ENCODE measurements around the gene ST6GAL2. TPM values are rescaled to one million over a fixed set of nuclear protein-coding genes. Genes with fewer than 3 reads are reported as not detected.
A peak's percentile ranks its signal among the peaks of the same experiment; 100 is the strongest.

ST6GAL2 gene, protein sequence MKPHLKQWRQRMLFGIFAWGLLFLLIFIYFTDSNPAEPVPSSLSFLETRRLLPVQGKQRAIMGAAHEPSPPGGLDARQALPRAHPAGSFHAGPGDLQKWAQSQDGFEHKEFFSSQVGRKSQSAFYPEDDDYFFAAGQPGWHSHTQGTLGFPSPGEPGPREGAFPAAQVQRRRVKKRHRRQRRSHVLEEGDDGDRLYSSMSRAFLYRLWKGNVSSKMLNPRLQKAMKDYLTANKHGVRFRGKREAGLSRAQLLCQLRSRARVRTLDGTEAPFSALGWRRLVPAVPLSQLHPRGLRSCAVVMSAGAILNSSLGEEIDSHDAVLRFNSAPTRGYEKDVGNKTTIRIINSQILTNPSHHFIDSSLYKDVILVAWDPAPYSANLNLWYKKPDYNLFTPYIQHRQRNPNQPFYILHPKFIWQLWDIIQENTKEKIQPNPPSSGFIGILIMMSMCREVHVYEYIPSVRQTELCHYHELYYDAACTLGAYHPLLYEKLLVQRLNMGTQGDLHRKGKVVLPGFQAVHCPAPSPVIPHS
- polyA plus RNA-seq (ENCODE audit: insufficient read length in 3 of 3), result 10 to 100 TPM; 12.8 to 19.2 (median 16.9) TPM

DNA sequence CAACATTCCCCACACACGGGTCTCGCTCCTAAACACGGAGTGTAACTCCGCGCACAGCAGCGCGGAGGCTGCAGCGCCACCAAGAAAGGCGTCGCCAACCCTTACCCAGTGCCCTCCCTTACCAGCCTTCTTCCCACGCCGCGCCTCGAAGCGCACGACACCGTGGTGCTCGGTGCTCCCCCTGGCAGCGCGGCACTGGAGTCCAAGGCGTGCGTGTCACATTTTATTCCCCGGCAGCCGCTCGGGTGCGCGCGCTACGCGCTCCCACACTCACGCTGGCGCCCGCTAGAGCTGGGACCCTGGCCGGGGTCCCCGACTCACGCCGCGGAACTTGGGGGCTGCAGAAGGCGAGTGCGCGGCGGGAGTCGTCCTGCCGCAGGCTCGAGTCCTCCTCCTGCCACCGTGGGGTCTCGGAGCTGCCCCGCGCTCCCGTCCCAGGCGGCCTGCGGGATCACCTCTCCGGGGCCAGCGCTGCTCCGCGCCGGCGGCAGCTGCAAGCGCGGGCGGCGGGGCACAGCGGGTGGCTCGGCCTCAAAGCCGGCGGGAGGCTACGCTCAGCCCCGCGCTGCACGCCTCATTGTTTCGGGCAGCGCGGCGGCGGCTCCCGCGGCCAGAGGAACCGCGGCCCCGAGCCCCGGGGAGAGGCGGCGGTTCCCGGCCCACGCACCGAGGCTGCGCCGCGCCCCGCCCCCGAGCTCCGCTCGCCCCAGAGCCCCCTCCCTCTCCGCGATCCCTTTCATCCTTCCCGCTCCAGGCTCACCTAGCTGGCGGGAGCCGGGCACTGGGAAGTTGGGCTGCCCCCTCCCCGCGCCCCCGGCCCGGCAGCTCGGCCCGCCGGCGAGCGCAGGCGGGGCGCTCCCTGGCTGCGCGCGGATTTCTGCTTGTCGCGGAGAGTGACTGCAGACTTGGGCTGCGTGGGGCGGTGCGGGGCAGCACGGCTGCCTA, at the start of gene ST6GAL2:
Gene ST6GAL2 (minus strand): TSS at position 197 of the 945 bp plus-strand sequence. CDS start 42,190 bp downstream, outside the sequence.
- peak; percentile 32 to 33 (median 33) for DNase-seq (ENCODE audit: low read depth in 3 of 3, low spot score in 2 of 3)

DNA sequence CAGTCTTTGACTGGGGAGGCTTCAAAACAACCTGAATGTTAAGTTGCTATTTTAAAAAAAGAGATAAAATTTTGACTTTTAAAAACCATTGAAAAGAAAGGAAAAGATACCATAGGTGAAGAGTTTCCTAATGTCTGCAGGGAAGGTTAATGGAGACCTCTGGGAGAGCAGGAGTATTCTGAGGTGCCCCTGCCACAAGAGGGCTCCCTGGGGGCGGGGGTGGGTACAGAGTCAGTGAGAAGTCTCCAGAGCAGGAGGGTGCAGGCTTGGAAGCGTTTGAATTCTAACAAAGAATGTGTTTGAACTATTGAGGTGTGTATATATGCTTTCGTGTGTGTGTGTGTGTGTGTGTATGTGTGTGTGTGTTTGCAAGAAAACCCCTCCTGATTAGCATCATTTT, 46.7 kb upstream of the ST6GAL2 start:
- no peak for DNase-seq (ENCODE audit: low read depth in 3 of 3, low spot score in 2 of 3)

DNA sequence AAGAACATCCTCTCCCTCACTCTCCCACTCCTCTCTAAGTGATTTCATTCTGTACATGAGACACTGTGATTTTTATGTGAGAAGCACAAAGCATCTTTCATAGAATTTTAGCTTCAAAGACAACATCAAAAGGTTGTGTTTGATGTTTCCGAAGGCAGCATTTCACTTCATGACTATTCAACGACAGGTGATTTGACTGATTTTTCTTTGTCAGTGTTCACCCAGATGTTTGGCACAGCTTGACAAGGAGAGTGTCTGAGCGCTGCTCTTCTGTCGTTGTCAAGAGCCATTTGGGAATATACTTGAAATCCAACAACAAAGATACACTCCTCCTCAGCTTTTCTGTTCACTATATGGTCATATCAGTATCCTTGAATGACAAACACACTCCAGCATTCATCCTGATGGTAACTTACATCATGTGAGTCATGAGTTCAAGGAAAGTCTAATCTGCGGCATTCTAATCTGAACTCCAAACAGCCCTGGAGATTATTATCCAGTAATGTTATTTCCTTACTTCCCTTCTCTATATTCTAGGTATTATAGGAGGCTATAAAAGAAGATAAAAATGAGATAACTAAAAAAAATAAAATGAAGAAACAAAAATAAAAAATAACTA, 45.9 kb upstream of the ST6GAL2 start:
- DNase-seq (ENCODE audit: low read depth in 3 of 3, low spot score in 2 of 3), result no peak

DNA sequence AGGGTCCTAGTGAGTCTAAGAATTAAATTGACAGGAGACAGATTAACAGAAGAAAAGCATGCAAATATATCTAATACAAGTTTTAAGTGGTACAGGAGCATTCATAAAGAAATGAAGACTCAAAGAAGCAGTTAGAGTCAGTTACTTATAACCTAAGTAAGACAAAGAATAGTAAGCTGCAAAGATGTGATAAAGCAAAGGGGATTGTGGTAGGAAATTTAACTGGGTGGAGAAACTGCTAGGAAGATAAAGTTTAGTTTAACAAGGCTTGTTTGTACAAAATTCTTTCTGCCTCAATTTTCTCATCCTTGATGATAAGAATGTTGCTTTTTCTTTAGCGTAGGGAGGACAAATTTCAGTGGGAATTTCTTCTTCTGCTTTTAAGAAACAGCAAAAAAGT, 35.5 kb upstream of the ST6GAL2 start:
- no peak for DNase-seq (ENCODE audit: low read depth in 3 of 3, low spot score in 2 of 3)

DNA sequence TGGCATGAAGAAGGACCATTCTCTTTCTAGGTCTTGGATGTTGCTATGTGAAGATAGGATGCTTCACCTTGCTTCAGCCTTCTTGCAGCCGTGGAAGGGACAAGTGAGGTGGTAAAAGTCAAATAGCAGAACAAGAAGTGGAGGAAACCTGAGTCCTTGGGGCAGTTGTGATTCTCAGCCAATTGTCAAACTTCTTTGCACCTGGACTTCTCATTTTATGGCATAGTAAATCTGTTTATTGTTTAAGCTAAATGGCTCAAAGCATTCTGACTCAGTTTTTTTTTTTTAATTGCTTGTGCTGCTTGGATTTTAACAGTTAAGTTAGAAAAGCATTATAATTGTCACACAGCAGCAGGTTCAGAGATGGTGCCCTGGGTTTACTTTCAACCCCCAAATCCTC, 33.0 kb upstream of the ST6GAL2 start:
- no peak for DNase-seq (ENCODE audit: low read depth in 3 of 3, low spot score in 2 of 3)

DNA sequence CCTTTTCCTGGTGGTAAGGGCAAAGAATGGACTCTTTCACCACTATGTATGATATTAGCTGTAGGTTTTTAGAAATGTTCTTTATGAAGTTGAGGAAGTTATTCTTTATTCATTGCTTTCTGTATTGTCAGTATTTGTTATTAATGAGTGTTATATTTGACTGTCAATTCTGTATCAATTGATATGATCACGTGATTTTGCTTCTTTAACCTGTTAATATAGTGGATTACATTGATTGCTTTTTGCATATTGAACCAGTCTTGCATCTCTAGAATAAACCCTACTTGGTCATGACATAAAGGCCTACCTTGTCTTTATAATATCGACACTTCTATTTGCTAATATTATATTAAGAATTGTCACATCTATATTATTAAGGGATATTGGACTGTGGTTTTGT, 18.3 kb upstream of the ST6GAL2 start:
- DNase-seq (ENCODE audit: low read depth in 3 of 3, low spot score in 2 of 3), result no peak

DNA sequence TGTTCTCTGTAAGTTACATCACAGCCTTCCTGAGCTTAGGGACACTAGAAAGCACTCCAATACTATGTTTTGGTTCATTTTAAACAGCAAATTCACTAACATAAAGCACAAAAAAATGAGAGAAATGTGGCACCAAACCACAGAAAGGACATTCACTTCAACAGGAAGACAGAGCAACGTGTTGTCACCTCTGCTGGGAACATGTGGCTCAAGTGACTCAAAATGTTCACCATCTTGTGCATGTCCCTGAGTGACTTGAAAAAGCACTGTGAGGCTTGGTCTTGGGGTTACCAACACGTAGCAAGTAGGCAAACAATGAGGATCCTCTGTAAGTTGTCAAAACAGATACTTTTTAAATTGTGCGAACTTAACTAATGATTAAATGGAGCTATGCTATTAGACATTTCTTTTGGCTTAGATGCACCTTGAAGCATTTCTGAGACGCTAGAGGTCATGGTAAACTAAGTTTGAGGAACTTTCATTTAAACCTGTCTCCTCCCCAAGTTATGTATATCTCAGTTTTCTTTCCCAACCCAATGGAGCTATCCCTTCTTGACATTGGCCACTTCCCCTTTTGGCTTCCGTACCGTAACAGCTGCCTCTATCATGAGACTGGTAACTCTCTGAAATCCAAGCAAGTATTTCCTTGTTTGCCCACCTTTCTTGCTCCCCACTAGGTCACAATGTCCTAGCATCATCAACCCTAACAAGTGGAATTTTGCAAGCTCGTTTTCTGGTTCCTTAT, 14.0 kb upstream of the ST6GAL2 start:
- no peak for DNase-seq (ENCODE audit: low read depth in 3 of 3, low spot score in 2 of 3)

DNA sequence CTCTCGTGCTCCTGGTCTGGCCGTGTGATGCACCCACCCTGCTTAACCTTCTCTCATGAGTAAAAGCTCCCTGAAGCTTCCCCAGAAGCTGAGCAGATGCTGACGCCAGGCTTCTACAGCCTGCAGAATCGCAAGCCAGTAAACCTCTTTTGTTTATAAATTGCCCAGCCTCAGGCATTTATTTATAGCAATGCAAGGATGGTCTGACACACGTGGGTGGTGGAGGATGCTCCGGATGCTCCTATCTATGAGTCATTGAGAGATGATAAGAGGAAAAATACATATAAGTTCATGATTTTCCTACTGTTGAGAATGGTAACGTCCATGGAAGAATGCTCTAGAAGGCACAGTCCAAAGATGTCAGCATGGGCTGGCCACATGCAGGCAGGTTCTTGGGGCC, 8.6 kb upstream of the ST6GAL2 start:
- no peak for DNase-seq (ENCODE audit: low read depth in 3 of 3, low spot score in 2 of 3)

DNA sequence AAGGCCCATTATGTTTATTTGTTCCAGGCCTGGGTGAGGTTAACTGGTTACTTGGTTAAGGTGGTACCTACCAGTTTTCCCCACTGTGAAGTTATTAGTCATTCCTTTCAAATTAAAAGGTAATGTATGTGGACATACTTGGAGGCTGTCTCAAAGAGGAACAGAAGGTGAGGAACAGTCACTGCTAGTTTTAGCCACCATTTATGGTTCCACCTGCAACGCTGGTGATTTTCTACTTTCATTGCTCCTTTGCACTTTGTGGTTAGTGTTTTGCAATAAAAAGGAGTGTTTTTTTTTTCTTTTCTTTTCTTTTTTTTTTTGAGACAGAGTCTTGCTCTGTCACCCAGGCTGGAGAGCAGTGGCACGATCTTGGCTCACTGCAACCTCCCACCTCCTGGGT, 6.1 kb upstream of the ST6GAL2 start:
- no peak for DNase-seq (ENCODE audit: low read depth in 3 of 3, low spot score in 2 of 3)

DNA sequence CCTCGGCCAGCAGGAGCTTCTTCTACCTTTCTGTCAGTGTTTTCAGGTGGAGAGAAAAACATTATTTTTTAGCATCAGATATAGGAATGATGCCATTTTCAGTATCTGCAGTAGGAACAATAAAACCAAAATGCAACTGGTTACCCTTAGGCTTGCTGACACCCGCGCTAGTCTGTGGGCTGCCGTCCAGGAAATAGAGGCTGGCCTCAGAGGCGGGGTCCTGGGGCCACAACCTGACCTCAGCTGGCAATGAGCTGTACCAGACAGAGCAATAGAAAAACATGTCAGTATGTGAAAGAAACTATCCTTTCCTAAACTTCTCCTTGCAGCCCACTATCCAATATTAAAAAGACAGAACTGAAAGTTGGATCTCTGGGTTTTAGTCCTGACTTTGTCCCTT, 4.6 kb upstream of the ST6GAL2 start:
- no peak for DNase-seq (ENCODE audit: low read depth in 3 of 3, low spot score in 2 of 3)

DNA sequence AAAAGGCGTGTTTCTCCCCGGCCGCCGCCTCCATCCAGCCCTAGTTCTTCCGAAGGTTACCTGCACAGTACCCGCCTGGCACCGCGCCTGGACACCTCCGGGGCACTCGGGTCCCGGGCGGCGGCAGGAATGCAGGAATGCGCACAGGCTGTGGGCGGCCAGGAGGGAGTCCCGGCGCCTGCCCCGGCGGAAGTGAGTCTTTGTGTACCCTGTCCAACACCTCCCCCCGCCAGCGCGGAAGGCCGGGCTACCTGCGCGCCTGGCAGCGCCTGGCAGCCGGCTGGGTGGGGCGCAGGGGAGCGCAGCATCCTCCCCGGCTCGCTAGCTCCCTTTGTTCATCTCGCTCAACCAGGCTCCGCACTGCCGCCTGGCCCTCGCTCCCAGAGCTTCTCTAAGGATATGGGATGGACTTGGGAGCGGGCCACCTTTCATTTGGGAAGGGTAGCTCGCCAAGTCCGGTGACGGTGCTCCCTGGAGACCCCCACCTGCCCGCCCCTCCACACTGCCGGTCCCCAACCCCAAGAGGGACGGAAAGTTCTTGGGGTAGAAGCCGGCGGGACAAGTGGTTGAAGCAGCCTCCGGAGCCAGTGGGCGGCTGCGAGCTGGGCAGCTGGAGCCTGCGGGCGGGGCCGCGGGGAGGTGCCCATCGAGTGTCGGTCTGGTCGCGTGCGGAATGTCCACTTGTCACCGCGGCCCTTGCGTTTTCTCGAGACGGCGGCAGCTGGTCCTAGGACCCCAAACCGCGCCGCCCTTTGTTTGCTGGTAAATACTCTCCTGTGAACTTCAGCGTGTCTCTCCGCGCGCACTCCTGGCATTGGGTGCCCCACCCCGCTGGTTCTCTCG, 1.2 kb upstream of the ST6GAL2 start:
- peak; percentile 18 to 46 (median 36) for DNase-seq (ENCODE audit: low read depth in 3 of 3, low spot score in 2 of 3)

DNA sequence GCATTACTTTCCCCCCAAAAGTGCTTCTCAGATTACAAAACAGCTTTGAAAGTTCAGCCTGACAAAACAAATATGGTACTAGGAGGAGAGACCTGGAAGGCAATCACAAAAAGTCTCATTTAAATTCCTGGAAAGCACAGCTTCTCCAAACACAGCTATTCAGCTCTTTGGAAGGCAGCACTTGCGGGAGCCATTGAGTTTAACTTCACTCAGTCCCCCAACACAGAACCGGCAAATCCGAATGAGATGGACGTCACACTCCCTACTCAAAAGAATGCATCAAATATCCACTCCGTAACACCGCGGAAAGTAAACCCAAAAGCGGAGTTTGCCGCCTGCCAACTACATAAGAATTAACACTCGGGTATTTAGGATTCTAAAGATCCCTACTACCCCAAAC, 638 bp downstream of the ST6GAL2 start:
- peak; percentile 23 to 43 (median 30) for DNase-seq (ENCODE audit: low read depth in 3 of 3, low spot score in 2 of 3)

DNA sequence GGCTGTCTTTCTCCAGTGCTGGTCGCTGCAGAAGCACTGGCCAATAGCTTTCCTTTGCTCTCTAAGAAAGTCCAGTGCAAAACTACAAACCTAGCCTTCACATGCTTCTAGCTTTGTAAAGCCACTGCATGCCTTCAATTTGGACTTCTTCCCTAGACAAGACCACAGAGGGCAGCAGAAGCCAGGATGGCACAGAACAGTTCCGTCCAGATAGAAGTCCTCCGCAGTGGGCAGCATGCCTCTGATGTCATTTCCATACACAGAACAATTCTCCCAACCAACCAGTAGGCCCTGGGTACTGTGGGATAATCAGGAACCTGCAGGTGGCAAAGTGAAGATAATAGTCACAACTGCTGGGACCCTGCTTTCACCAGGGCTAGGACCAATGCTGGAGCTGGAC, 3.3 kb downstream of the ST6GAL2 start:
- DNase-seq (ENCODE audit: low read depth in 3 of 3, low spot score in 2 of 3), result no peak

DNA sequence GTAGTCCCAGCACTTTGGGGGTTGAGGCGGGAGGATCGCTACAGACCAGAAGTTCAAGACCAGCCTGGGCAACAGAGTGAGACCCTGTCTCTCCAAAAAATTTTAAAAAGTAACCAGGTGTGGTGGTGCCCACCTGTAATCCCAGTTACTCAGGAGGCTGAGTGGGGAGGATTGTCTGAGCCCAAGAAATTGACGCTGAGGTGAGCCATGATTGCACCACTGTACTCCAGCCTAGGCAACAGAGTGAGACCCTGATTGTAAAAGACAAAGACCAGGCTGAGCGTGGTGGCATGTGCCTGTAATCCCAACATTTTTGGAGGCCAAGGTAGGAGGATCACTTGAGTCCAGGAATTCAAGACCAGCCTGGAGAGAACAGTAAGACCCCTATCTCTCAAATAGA, 7.8 kb downstream of the ST6GAL2 start:
- DNase-seq (ENCODE audit: low read depth in 3 of 3, low spot score in 2 of 3), result no peak

DNA sequence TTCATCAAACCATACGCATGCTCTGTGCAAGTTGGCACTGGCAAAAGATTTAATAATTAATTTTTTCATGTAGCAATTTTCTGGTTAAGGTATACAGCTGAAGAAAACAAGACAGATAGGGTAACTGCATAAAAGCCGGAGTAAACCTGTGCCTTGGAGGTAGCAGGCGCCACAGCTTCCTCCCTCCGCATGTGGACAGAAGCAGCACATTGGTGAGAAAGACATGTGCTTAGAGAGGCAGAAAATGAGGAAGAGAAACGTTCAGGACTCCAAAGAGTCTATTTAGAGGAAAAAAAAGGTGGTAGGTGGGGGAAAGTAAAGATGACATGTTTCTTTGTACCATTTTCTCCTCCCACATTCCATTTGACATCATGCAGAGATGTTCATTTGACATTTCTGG, 9.3 kb downstream of the ST6GAL2 start:
- no peak for DNase-seq (ENCODE audit: low read depth in 3 of 3, low spot score in 2 of 3)

DNA sequence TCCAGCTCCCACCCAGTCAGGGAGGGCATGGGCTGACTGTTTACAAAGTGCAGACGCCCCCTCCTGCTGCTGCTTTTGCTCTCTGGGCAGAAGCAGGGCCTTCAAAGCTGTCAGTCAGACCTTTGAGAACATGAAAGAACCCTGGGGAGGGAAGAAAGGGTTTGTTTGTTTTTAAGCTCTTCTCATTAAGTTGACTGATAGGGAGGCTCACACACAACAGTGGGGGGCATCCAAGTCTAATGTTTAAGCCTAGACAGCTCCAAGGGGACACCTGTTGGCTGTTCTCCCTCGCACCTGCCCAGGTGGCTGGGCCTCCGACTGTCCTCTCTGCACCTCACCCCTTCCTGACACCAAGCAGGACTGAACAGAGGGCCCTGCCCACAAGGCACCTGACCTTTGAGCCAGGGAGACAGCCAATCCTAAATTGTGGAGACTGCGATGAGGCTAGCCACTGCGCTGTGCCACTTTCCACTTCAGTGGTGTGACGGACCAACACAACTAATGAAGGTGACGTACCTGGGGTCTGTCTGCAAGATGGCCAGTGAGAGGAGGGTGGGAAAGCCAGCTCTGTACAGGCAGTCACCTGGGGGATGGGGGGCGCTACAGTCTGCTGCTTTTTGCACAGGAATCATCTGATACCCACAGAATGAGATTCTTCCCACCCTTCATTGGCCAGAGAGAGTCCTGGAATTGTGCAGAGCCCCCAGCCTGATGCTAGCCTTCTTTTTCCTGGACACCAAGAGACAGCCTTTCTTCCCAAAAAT, 16.3 kb downstream of the ST6GAL2 start:
- DNase-seq (ENCODE audit: low read depth in 3 of 3, low spot score in 2 of 3), result no peak

DNA sequence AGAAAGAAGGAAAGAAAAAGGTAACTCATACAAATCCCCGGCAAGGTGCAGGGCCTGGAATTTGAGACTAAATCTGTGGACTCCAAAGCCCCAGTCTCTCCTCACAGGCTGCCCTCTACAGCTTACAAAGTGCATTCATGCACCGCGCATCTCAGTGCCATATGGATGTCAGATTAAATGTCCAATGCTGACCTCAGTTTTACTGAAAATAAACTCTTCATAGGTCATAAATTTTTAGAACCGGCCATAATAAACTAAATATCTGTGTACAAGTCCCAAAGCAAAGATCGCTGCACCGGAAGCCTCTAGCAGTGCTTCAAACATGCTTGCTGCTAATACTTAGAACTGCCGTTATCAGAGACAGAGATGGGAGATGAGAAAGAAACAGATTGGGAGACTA, 17.7 kb downstream of the ST6GAL2 start:
- DNase-seq (ENCODE audit: low read depth in 3 of 3, low spot score in 2 of 3), result peak in 2 of 3 donors; percentile 25 to 40

DNA sequence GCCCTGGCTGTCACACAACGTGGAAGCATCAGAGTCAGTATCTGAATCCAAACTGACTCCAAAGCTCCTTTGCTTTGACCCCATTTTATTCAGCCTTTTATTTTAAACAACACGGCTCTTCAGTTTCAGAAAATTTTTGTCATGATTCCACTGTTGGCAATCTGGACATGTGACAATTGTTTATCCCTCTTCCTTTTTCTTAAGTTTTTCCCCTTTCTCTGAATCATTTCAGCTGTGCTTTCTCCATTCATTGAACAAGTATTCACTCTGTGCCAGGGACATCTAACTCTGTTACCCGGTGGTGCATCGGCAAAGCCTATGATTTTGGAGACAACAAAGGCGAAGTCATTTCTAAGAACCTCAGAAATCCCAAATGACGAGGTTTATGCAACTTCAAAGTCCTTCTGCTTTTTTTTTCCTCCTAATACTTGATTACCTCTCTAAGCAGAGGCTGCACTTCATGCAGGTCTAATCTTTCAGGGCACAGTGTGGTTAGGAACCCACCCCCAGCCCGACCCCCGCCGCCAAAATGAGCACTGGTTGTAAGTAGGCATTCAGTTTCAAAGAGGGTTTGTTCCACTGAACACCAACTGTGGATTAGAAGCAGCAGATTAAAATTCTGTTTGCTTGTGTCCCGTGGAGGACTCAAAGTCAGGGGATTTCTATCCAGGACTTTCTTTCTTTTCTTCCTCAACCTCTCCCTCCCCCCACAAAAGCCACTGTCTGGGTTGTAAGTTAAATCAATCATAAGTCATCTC, 18.6 kb downstream of the ST6GAL2 start:
- DNase-seq (ENCODE audit: low read depth in 3 of 3, low spot score in 2 of 3), result no peak

All from right renal cortex interstitium (tissue), 3 donors.